Measurements from ENCODE around the gene MTFMT.

MTFMT gene

DNA sequence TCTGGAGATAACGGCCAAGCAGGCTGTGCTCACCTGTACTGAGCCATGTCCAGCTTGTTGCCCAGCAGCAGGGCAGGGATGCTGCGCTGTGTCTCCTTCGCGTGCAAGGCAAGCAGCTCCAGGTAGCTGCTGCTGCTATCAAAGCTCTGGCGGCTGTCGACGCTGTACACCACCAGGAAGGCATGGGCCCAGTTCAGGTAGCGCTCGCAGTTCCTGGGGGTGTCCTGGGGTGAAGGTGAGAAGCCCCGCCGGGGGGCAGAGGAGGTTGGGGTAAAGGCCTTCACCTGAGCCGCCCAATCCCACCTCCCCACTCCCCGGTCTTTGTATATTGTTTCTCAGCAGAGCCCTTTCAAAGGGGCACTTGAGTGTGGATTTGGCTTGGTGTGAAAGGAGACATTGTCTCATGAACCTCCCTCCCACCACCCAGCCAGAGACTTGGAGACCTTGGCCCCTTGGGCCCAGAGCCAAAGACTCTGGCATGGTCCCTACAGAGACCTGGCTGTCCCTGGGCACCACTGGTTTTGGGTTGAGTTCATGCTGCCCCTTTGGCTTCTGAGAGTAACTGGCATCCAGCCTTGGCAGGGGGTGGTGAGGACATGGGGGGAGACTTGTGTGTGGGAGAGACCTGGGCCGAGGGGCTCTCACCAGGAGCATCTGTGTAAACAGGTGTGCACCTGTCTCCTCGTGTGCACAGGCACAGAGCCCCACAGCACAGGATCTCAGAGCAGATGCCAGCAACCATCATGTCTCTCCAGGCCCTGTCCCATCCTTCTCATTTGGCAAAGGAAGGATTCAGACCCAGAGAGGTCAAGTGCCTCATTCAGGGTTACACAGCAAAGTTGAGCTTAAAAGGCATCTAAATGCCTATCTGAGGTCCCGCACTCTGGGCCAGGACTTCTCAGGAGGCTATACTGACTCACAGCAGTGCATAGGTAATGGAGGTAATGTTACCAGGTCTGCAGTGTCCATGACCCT lies 29.2 kb upstream of the MTFMT start:
- no peak for DNase-seq (ENCODE audit: extremely low read depth, insufficient read length)

DNA sequence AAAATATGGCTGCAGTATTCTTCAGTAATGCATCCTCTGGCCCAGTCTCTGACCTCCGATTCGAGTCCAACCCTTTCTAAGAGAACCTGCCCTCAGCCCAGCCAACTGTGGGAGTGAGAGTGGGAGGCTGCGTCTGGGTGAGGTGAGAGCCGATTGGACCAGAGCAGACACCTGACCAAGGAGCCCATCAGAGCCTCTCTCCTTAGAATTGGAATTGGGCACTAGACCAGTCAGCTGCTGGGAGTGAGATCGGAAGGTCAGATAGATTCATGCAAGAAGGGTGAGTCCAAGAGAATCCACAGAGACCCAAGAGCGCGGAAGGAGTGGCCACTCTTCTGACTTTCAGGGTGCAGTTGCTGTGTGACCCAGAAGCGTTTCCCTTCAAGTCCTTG lies 28.1 kb upstream of the MTFMT start:
- Histone ChIP-seq H3K27me3 (replicated peaks; ENCODE audit: control insufficient read depth, insufficient read depth, low read length) (no peaks in the 10 kb centered on the region), H3K4me3 (replicated peaks; ENCODE audit: low read depth, low read length) (no peak overlapping the region), H3K36me3 (ENCODE audit: control insufficient read depth, insufficient read depth, low read length) (no peaks in the 10 kb centered on the region)
- DNase-seq (ENCODE audit: extremely low read depth, insufficient read length): no peak
- TF ChIP-seq, protein P1, sequence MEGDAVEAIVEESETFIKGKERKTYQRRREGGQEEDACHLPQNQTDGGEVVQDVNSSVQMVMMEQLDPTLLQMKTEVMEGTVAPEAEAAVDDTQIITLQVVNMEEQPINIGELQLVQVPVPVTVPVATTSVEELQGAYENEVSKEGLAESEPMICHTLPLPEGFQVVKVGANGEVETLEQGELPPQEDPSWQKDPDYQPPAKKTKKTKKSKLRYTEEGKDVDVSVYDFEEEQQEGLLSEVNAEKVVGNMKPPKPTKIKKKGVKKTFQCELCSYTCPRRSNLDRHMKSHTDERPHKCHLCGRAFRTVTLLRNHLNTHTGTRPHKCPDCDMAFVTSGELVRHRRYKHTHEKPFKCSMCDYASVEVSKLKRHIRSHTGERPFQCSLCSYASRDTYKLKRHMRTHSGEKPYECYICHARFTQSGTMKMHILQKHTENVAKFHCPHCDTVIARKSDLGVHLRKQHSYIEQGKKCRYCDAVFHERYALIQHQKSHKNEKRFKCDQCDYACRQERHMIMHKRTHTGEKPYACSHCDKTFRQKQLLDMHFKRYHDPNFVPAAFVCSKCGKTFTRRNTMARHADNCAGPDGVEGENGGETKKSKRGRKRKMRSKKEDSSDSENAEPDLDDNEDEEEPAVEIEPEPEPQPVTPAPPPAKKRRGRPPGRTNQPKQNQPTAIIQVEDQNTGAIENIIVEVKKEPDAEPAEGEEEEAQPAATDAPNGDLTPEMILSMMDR (IDR thresholded peaks at IDR 0.05; ENCODE audit: insufficient read depth, low read length, poor library complexity, severe bottlenecking): no peak

More for the DNA sequence above, 29.2 kb upstream of the MTFMT start:
- Histone ChIP-seq H3K27me3 (replicated peaks; ENCODE audit: control insufficient read depth, insufficient read depth, low read length) (no peaks in the 10 kb centered on the region), H3K36me3 (ENCODE audit: control insufficient read depth, insufficient read depth, low read length) (no peaks in the 10 kb centered on the region), H3K4me3 (replicated peaks; ENCODE audit: low read depth, low read length) (no peak overlapping the region)
- TF ChIP-seq, protein P1 (IDR thresholded peaks at IDR 0.05; ENCODE audit: insufficient read depth, low read length, poor library complexity, severe bottlenecking): no peak

DNA sequence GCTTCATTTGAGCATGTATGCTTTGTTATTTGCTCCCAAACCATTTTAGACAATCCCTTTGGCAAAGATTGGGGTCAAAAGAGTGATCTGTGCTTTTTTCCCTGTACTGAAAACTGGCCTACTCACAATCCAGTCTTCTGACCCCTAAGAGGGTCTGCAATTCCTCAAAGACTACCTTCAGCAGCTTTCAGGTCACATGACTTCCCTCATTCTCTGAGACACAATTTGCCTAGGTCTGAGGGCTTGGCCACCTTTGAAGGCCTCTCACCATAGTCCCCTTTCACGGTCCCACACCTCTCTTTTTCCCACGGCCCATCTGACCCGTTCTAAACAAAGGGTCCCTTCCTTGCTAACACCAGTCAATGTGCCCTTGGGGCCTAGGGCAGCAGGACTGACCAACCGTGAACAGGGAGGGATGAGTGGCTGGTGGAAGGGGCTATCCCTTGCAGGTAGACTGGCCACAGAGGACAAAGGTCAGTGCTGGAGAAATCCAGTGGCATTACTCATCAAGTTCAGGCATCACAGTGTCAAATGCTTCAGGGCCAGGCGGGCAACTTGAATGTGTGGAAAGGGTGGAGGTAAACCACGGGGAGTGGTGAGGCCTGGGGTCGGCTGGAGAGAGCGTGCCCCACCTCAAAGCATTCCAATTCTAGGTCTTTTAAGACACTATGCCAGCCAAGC lies 27.6 kb upstream of the MTFMT start:
- TF ChIP-seq, protein P1 (IDR thresholded peaks at IDR 0.05; ENCODE audit: insufficient read depth, low read length, poor library complexity, severe bottlenecking): no peak
- Histone ChIP-seq H3K4me3 (replicated peaks; ENCODE audit: low read depth, low read length) (no peak overlapping the region), H3K36me3 (ENCODE audit: control insufficient read depth, insufficient read depth, low read length) (no peaks in the 10 kb centered on the region), H3K27me3 (replicated peaks; ENCODE audit: control insufficient read depth, insufficient read depth, low read length) (no peaks in the 10 kb centered on the region)
- no peak for DNase-seq (ENCODE audit: extremely low read depth, insufficient read length)

DNA sequence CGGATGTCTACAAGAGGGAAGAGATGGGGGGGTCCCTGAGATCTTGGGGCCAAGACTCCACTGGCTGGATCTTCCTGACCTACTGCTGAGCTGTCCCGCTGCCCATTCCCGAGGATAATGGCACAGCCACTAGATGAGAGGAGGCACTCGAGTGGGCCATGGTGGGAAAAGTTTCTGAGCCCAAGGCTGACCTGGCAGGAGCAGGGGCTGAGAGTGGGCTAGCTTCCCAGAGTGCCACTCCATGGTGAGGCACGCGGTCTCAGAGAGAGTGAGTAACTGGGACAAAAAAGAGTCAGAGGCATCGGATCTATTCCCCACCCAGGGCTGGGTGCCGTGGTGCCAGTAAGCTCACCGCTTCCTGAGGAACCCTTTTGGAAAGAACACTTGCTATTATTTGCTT lies 26.7 kb upstream of the MTFMT start:
- no peaks in the 10 kb centered on the region for H3K27me3 ChIP-seq (replicated peaks; ENCODE audit: control insufficient read depth, insufficient read depth, low read length)
- TF ChIP-seq, protein P1 (IDR thresholded peaks at IDR 0.05; ENCODE audit: insufficient read depth, low read length, poor library complexity, severe bottlenecking): no peak
- DNase-seq (ENCODE audit: extremely low read depth, insufficient read length): no peak
- H3K36me3 ChIP-seq (ENCODE audit: control insufficient read depth, insufficient read depth, low read length): no peaks in the 10 kb centered on the region
- no peak overlapping the region for H3K4me3 ChIP-seq (replicated peaks; ENCODE audit: low read depth, low read length)

DNA sequence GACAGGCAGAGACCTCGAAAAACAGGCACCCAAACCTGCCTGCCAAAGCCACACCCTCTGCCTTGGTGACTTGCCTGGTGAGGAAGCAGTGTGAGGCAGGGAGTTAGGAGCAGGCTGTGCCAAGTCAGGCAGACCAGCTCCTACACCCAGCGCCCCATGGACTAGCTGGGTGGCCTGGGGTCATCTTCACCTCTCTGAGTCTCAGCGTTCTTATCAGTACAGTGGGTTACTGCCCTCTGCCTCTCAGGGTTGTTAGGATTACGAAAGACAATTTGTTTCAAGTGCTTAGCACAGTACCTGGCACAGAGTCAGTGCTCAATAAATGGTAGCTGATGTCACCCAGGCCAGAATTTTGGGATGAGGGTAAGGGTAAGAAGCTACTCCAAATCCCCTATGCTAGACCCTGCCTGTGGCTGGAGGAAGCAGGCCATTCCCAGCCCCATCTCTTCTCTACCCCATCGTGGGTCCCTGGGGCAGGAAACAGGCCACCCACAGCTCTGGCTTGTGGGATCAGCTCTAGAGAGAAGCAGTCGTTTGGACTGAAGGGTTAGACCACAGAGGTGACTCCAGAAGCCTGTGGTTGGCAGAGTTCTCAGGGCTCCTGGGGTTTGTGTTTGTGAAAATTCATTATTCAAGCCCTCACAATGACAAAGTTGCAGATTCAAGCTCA lies 25.9 kb upstream of the MTFMT start:
- H3K4me3 ChIP-seq (replicated peaks; ENCODE audit: low read depth, low read length): no peak overlapping the region

More for the DNA sequence above, 25.9 kb upstream of the MTFMT start:
- no peak for DNase-seq (ENCODE audit: extremely low read depth, insufficient read length)
- Histone ChIP-seq H3K36me3 (ENCODE audit: control insufficient read depth, insufficient read depth, low read length) (no peaks in the 10 kb centered on the region), H3K27me3 (replicated peaks; ENCODE audit: control insufficient read depth, insufficient read depth, low read length) (no peaks in the 10 kb centered on the region)
- TF ChIP-seq, protein P1 (IDR thresholded peaks at IDR 0.05; ENCODE audit: insufficient read depth, low read length, poor library complexity, severe bottlenecking): no peak
